Endothelial cell (in vitro differentiated cells): ENCODE results near the gene MTA1. TPM values are rescaled to one million over a fixed set of nuclear protein-coding genes. Genes with fewer than 3 reads are reported as not detected.

Source experiments
- DNase-seq: peaks from one replicate; pipeline ENCODE4 v3.0.0; 2021; ENCODE audit warnings: low spot score
- H3K27ac Mint-ChIP-seq: one replicate; pipeline ENCODE4 v1.8.0; 2021; ENCODE audit warnings: mixed read lengths, inconsistent platforms; ENCODE audit not compliant: unreplicated experiment
- H3K27me3 Mint-ChIP-seq: one replicate; pipeline ENCODE4 v1.8.0; 2021; ENCODE audit warnings: mild to moderate bottlenecking, moderate library complexity, mixed read lengths, inconsistent platforms; ENCODE audit not compliant: unreplicated experiment
- H3K36me3 Mint-ChIP-seq: one replicate; pipeline ENCODE4 v1.8.0; 2021; ENCODE audit warnings: mild to moderate bottlenecking, low read depth, mixed read lengths, inconsistent platforms; ENCODE audit not compliant: unreplicated experiment
- H3K4me1 Mint-ChIP-seq: one replicate; pipeline ENCODE4 v1.8.0; 2021; ENCODE audit warnings: mild to moderate bottlenecking, mixed read lengths, inconsistent platforms; ENCODE audit not compliant: unreplicated experiment
- H3K4me3 Mint-ChIP-seq: one replicate; pipeline ENCODE4 v1.8.0; 2021; ENCODE audit warnings: mild to moderate bottlenecking, mixed read lengths, inconsistent platforms; ENCODE audit not compliant: unreplicated experiment
- H3K9me3 Mint-ChIP-seq: one replicate; pipeline ENCODE4 v1.8.0; 2021; ENCODE audit warnings: mixed read lengths, inconsistent platforms; ENCODE audit not compliant: unreplicated experiment
- CTCF ChIP-seq: fragments of 200-600 bp; sonication (generic); IDR thresholded peaks from one replicate; pipeline ENCODE4 v1.5.0; 2021; ENCODE audit warnings: antibody characterized with exemption; ENCODE audit not compliant: unreplicated experiment
- total RNA-seq: library from RNA; stranded (reverse); fragmentation: NEBNext Ultra II Directional; extraction: Animal tissue kit (Norgen Biotek cat#: 25700); gene quantifications from one replicate; pipeline ENCODE4 v1.2.1, GENCODE V29; 2021; ENCODE audit not compliant: unreplicated experiment

The MTA1 gene
- total RNA-seq, 1 donor from 2014 or later: 150 TPM

GRCh38 chr14:105381446-105382342 lies 37.9 kb upstream of the MTA1 start:
- H3K4me1 Mint-ChIP-seq: no peaks in the 10 kb centered on the region
- H3K27me3 Mint-ChIP-seq: peaks cover 14% of the 10 kb centered on the region
- no peak for DNase-seq
- H3K27ac Mint-ChIP-seq: no peak overlapping the region
- TF ChIP-seq CTCF: no peak
- H3K4me3 Mint-ChIP-seq: no peak overlapping the region
- H3K36me3 Mint-ChIP-seq: peaks cover 20% of the 10 kb centered on the region
- no peaks in the 10 kb centered on the region for H3K9me3 Mint-ChIP-seq

GRCh38 chr14:105382343-105383082 lies 37.1 kb upstream of the MTA1 start:
- Mint-ChIP-seq H3K27ac (no peak overlapping the region), H3K36me3 (peaks cover 20% of the 10 kb centered on the region)

GRCh38 chr14:105383083-105383730 lies 36.4 kb upstream of the MTA1 start:
- H3K36me3 Mint-ChIP-seq: peaks cover 16% of the 10 kb centered on the region
- TF ChIP-seq CTCF: no peak
- H3K4me3 Mint-ChIP-seq: no peak overlapping the region
- H3K27me3 Mint-ChIP-seq: peaks cover 10% of the 10 kb centered on the region
- no peak for DNase-seq
- no peak overlapping the region for H3K27ac Mint-ChIP-seq
- H3K4me1 Mint-ChIP-seq: no peaks in the 10 kb centered on the region
- no peaks in the 10 kb centered on the region for H3K9me3 Mint-ChIP-seq

More at GRCh38 chr14:105382343-105383082, 37.1 kb upstream of the MTA1 start:
- no peak for TF ChIP-seq CTCF
- no peaks in the 10 kb centered on the region for H3K9me3 Mint-ChIP-seq
- peaks cover 14% of the 10 kb centered on the region for H3K27me3 Mint-ChIP-seq
- no peak for DNase-seq
- no peak overlapping the region for H3K4me3 Mint-ChIP-seq
- H3K4me1 Mint-ChIP-seq: no peaks in the 10 kb centered on the region

- no peak for TF ChIP-seq CTCF
- Mint-ChIP-seq H3K4me3 (no peak overlapping the region), H3K9me3 (no peaks in the 10 kb centered on the region), H3K27me3 (peaks cover 8% of the 10 kb centered on the region), H3K36me3 (peaks cover 7% of the 10 kb centered on the region), H3K4me1 (no peaks in the 10 kb centered on the region), H3K27ac (no peak overlapping the region)
- DNase-seq: no peak
These were observed 35.5 kb upstream of the MTA1 start for GRCh38 chr14:105384041-105384557.
